K562 (cell line): ENCODE results near the gene VAC14. TPM values are rescaled to one million over a fixed set of nuclear protein-coding genes. Genes with fewer than 3 reads are reported as not detected.

ENCODE experiments used
- BMI1 ChIP-seq: fragments of 150-350 bp; IDR thresholded peaks from 2 replicates; pipeline ENCODE4 v1.6.1; 2014; ENCODE audit warnings: low read length
- CBFB ChIP-seq: sonication (generic); formaldehyde crosslinking; IDR thresholded peaks from 2 replicates; pipeline ENCODE4 v1.4.0; 2020; ENCODE audit warnings: mild to moderate bottlenecking, missing genetic modification reagents
- CXXC5 ChIP-seq: fragments of 250-450 bp; sonication (Bioruptor Pico); IDR thresholded peaks from 2 replicates; pipeline ENCODE4 v1.8.0; 2022; ENCODE audit warnings: inconsistent platforms, mild to moderate bottlenecking, moderate library complexity
- FOXK2 ChIP-seq, 2 experiments: fragments of 450-650 bp; IDR thresholded peaks in 1 of 2; conservative IDR thresholded peaks in 1 of 2; 2 replicates each; pipeline ENCODE4 v1.6.1; 2016; ENCODE audit warnings: low read depth in 2 of 2, mild to moderate bottlenecking in 1 of 2
- HDAC6 ChIP-seq: IDR thresholded peaks from 2 replicates; pipeline ENCODE4 v1.6.1; 2012; ENCODE audit warnings: low read depth, mild to moderate bottlenecking, control low read depth, inconsistent platforms, low read length, moderate library complexity
- HNRNPK ChIP-seq: fragments of 200-400 bp; formaldehyde crosslinking; IDR thresholded peaks from one replicate; pipeline ENCODE4 v1.6.1; 2018; ENCODE audit warnings: mild to moderate bottlenecking, low read depth, low read length; ENCODE audit not compliant: poor library complexity, severe bottlenecking
- MAFF ChIP-seq: IDR thresholded peaks from 2 replicates; pipeline ENCODE4 v1.6.1; 2012; ENCODE audit warnings: low read length, improper control_type of control experiment
- MEF2D ChIP-seq: conservative IDR thresholded peaks from 2 replicates; pipeline ENCODE4 v1.6.1; 2016; ENCODE audit warnings: low read depth, missing genetic modification characterization, missing compliant biosample characterization
- NEUROD1 ChIP-seq: fragments of 150-350 bp; IDR thresholded peaks from 2 replicates; pipeline ENCODE4 v1.6.1; 2014; ENCODE audit warnings: borderline replicate concordance, low read length, low read depth; ENCODE audit not compliant: partially characterized antibody
- NRF1 ChIP-seq, 2 experiments: fragments of 450-650 bp; IDR thresholded peaks in 1 of 2; conservative IDR thresholded peaks in 1 of 2; 2 replicates each; pipeline ENCODE4 v1.6.1; 2014; ENCODE audit warnings: mild to moderate bottlenecking in 2 of 2
- PCBP2 ChIP-seq: fragments of 200-400 bp; formaldehyde crosslinking; IDR thresholded peaks from 2 replicates; pipeline ENCODE4 v1.6.1; 2018; ENCODE audit warnings: low read length, low read depth, mild to moderate bottlenecking, moderate library complexity; ENCODE audit not compliant: poor library complexity, severe bottlenecking
- PHB ChIP-seq: fragments of 250-450 bp; sonication (Bioruptor Pico); IDR thresholded peaks from 2 replicates; pipeline ENCODE4 v1.5.0; 2021
- PHF20 ChIP-seq: fragments of 450-650 bp; IDR thresholded peaks from 2 replicates; pipeline ENCODE4 v1.6.1; 2018; ENCODE audit not compliant: partially characterized antibody
- RUNX1 ChIP-seq: sonication (generic); IDR thresholded peaks from 2 replicates; pipeline ENCODE4 v1.6.1; 2016; ENCODE audit warnings: antibody characterized with exemption, low read depth
- WHSC1 ChIP-seq: IDR thresholded peaks from one replicate; pipeline ENCODE4 v1.6.1; 2012; ENCODE audit warnings: low read length, control low read depth, inconsistent platforms
- ZNF431 ChIP-seq: sonication (generic); formaldehyde crosslinking; IDR thresholded peaks from 2 replicates; pipeline ENCODE4 v1.8.0; 2022; ENCODE audit warnings: mild to moderate bottlenecking, missing genetic modification reagents
- ZNF644 ChIP-seq: fragments of 200-800 bp; sonication (Bioruptor generic); IDR thresholded peaks from 2 replicates; pipeline ENCODE4 v1.6.1; 2016; ENCODE audit warnings: low read depth, missing genetic modification characterization, missing compliant biosample characterization
- polyA plus RNA-seq, 8 experiments: library from polyadenylated mRNA; depleted of rRNA in 4 of 8; stranded (reverse) in 5 of 8; unstranded in 3 of 8; fragments of >200 nt; fragmentation: Nextera tagmentation in 2 of 8; fragmentation: Illumina TruSeq in 1 of 8; extraction: Ambion mirVana in 2 of 8; extraction: Trizol in 1 of 8; gene quantifications; 2 replicates each; pipeline versions ENCODE4 v1.2.1 to v1.2.3, GENCODE V29; 2011 to 2014; ENCODE audit warnings: inconsistent platforms in 1 of 8, missing spikeins in 1 of 8
- total RNA-seq, 7 experiments: library from RNA; depleted of rRNA in 6 of 7; stranded (reverse); fragments of >200 nt in 6 of 7; fragmentation: Illumina TruSeq in 2 of 7; extraction: Trizol in 2 of 7; gene quantifications; 2 replicates each; pipeline versions ENCODE4 v1.2.1 to v1.2.3, GENCODE V29; 2011 to 2021; ENCODE audit warnings: low replicate concordance in 1 of 7
- TF ChIP-seq, protein P1 (sequence below), 2 experiments: fragments of 450-650 bp in 1 of 2; IDR thresholded peaks; 2 replicates each; pipeline ENCODE4 v1.6.1; 2011 to 2017; ENCODE audit warnings: low read depth in 2 of 2, antibody characterized with exemption in 1 of 2, borderline replicate concordance in 1 of 2, low read length in 1 of 2, mild to moderate bottlenecking in 1 of 2, mixed read lengths in 1 of 2; ENCODE audit not compliant: control insufficient read depth in 1 of 2
- TF ChIP-seq, protein P2 (sequence below): IDR thresholded peaks from 3 replicates; pipeline ENCODE4 v1.6.1; 2011; ENCODE audit warnings: borderline replicate concordance, mild to moderate bottlenecking, moderate library complexity; ENCODE audit not compliant: insufficient read length; ENCODE audit errors: extremely low read depth

VAC14 gene
- total and polyA plus RNA-seq, 9 of the 15 experiments (the other 6 are each of a cell fraction or from before 2014, with no cell fraction given), result 1.3 to 41.6 (median 26.6) TPM

DNA sequence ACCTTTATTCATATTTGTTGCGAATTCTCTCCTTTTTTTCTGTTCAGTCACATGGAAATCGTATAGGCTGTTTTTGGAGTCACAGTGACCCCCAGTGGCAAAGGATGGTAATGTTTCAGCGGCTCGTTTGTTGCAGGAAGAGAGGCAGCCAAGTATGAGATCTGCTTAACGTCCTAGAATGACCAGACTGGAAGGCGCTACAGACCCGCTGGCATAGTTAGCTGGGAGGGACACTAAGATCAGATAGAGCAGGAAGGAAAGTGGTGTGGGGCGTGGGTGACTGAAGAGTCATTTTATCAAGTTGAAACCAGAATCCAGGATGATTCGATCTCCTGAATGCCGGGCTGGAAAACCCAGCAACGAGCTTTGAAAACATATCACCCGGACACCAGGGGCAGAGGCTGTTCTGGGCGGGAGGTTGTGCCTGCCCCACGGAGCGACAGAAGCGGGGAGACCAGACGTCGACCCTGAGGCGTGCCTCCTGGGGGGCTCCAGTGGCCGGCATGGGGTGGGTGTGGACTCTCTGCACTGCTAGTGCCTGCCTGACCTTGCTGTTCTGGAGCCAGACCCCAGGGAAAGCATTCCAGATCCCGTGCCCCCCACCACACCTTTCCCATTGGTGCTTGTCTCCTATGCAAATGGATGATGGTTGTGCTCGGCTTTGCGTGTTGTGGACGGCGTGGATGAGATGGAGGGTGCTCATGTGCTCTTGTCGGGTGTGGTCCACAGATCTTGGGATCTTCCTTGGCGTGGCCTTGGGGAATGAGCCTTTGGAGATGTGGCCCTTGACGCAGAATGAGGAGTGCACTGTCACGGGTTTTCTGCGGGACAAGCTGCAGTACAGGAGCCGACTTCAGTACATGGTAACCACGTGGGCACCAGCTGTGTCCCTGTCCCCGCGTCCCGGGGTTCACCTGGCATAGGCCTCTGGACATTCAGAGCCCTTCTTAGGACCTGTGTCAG lies 146.9 kb downstream of the VAC14 start (continued):
- no peak for TF ChIP-seq MEF2D
- TF ChIP-seq NEUROD1, result no peak
- TF ChIP-seq CBFB (CRISPR knock-in tag), result no peak
- TF ChIP-seq, protein P1, sequence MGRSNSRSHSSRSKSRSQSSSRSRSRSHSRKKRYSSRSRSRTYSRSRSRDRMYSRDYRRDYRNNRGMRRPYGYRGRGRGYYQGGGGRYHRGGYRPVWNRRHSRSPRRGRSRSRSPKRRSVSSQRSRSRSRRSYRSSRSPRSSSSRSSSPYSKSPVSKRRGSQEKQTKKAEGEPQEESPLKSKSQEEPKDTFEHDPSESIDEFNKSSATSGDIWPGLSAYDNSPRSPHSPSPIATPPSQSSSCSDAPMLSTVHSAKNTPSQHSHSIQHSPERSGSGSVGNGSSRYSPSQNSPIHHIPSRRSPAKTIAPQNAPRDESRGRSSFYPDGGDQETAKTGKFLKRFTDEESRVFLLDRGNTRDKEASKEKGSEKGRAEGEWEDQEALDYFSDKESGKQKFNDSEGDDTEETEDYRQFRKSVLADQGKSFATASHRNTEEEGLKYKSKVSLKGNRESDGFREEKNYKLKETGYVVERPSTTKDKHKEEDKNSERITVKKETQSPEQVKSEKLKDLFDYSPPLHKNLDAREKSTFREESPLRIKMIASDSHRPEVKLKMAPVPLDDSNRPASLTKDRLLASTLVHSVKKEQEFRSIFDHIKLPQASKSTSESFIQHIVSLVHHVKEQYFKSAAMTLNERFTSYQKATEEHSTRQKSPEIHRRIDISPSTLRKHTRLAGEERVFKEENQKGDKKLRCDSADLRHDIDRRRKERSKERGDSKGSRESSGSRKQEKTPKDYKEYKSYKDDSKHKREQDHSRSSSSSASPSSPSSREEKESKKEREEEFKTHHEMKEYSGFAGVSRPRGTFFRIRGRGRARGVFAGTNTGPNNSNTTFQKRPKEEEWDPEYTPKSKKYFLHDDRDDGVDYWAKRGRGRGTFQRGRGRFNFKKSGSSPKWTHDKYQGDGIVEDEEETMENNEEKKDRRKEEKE (IDR thresholded peaks at IDR 0.05; ENCODE audit: borderline replicate concordance in 1 of 2, control insufficient read depth in 1 of 2, low read depth in 2 of 2, low read length in 1 of 2), result no peak
- TF ChIP-seq ZNF431, result no peak
- no peak for TF ChIP-seq ZNF644 (tag)
- TF ChIP-seq FOXK2 (conservative IDR thresholded peaks at IDR 0.05 in 1 of 2, IDR thresholded peaks at IDR 0.05 in 1 of 2; ENCODE audit: low read depth in 2 of 2), result peak; percentile 71 to 78
- TF ChIP-seq, protein P2, sequence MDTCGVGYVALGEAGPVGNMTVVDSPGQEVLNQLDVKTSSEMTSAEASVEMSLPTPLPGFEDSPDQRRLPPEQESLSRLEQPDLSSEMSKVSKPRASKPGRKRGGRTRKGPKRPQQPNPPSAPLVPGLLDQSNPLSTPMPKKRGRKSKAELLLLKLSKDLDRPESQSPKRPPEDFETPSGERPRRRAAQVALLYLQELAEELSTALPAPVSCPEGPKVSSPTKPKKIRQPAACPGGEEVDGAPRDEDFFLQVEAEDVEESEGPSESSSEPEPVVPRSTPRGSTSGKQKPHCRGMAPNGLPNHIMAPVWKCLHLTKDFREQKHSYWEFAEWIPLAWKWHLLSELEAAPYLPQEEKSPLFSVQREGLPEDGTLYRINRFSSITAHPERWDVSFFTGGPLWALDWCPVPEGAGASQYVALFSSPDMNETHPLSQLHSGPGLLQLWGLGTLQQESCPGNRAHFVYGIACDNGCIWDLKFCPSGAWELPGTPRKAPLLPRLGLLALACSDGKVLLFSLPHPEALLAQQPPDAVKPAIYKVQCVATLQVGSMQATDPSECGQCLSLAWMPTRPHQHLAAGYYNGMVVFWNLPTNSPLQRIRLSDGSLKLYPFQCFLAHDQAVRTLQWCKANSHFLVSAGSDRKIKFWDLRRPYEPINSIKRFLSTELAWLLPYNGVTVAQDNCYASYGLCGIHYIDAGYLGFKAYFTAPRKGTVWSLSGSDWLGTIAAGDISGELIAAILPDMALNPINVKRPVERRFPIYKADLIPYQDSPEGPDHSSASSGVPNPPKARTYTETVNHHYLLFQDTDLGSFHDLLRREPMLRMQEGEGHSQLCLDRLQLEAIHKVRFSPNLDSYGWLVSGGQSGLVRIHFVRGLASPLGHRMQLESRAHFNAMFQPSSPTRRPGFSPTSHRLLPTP, result no peak
- TF ChIP-seq PHF20, result no peak
- no peak for TF ChIP-seq PCBP2
- no peak for TF ChIP-seq RUNX1
- no peak for TF ChIP-seq BMI1
- no peak for TF ChIP-seq HNRNPK
- 0 out of 2 replicates have a peak, but pooled peaks have one; percentile 2 for TF ChIP-seq MAFF
- TF ChIP-seq WHSC1, result no peak
- no peak for TF ChIP-seq PHB (CRISPR knock-in tag)
- TF ChIP-seq HDAC6, result no peak
- TF ChIP-seq CXXC5 (CRISPR knock-in tag), result no peak
- 0 out of 4 replicates have a peak, but pooled peaks of 1 of the 2 experiments have one; percentile 11 for TF ChIP-seq NRF1 (conservative IDR thresholded peaks at IDR 0.05 in 1 of 2, IDR thresholded peaks at IDR 0.05 in 1 of 2)
